GM12878 (cell line): ENCODE measurements around the gene GTPBP1. TPM values are rescaled to one million over a fixed set of nuclear protein-coding genes. Genes with fewer than 3 reads are reported as not detected.

Source experiments
- ATAC-seq: fragments of 200-7000 bp; cut with Tn5 transposase; 3 replicates; pipeline ENCODE4 v1.9.1; 2020; ENCODE audit warnings: mild to moderate bottlenecking, moderate library complexity
- BruUV-seq: library from RNA; stranded (reverse); fragments of 400-500 nt; replicated peaks from 2 replicates; lab custom pipeline; 2021; lab: Mats Ljungman, UMichigan
- CTCF ChIA-PET: fragments of 300-600 bp; sonication (Branson Sonifier 250); formaldehyde crosslinking; extraction: SDS; loops from one replicate; lab custom pipeline; 2021; ENCODE audit warnings: inconsistent platforms; lab: Yijun Ruan, JAX
- POLR2A ChIA-PET: fragments of 350-600 bp; formaldehyde crosslinking; extraction: SDS; loops from one replicate; lab custom pipeline; 2021; ENCODE audit warnings: inconsistent platforms; lab: Charles Lee
- RAD21 ChIA-PET: fragments of 300-600 bp; sonication (Branson Sonifier 250); formaldehyde crosslinking; loops from one replicate; lab custom pipeline; 2023; ENCODE audit warnings: antibody characterized with exemption; ENCODE audit not compliant: unreplicated experiment; lab: Charles Lee
- SMC1A ChIA-PET: fragments of 300-600 bp; sonication (Branson Sonifier 250); formaldehyde crosslinking; loops from one replicate; lab custom pipeline; 2023; ENCODE audit not compliant: unreplicated experiment, uncharacterized antibody; lab: Charles Lee
- DNase-seq: peaks from one replicate; pipeline ENCODE4 v3.0.0-alpha.2; 2011; ENCODE audit warnings: low read depth, low spot score
- FAIRE-seq: peaks from 3 replicates; lab custom pipeline; 2011; peaks lifted over from hg19 to GRCh38; lab: Jason Lieb, UNC
- H2AFZ ChIP-seq: 2 replicates; pipeline ENCODE4 v1.6.0; 2011; ENCODE audit warnings: low read depth, low read length, control low read depth; ENCODE audit not compliant: control insufficient read depth
- H3K27ac ChIP-seq: 2 replicates; pipeline ENCODE4 v1.5.1; 2011; ENCODE audit warnings: control low read depth; ENCODE audit not compliant: control insufficient read depth, insufficient read depth
- H3K27me3 ChIP-seq, 2 experiments: replicated peaks in 1 of 2; 2 replicates each; pipeline versions ENCODE4 v1.6.0 to v1.6.1; 2011; ENCODE audit warnings: low read length in 1 of 2; ENCODE audit not compliant: control insufficient read depth in 2 of 2, insufficient read depth in 2 of 2
- H3K36me3 ChIP-seq, 2 experiments: 2 replicates each; pipeline ENCODE4 v1.5.1; 2011; ENCODE audit warnings: low read length in 1 of 2; ENCODE audit not compliant: control insufficient read depth in 2 of 2, insufficient read depth in 2 of 2
- H3K4me1 ChIP-seq: 2 replicates; pipeline ENCODE4 v1.6.1; 2011; ENCODE audit warnings: mild to moderate bottlenecking, low read length, moderate library complexity, mixed read lengths; ENCODE audit not compliant: control insufficient read depth, insufficient read depth
- H3K4me2 ChIP-seq: 2 replicates; pipeline ENCODE4 v1.6.0; 2011; ENCODE audit warnings: control low read depth; ENCODE audit not compliant: control insufficient read depth, insufficient read depth
- H3K4me3 ChIP-seq: fragments of 200-600 bp; sonication (generic); 2 replicates; pipeline ENCODE4 v1.5.1; 2016
- H3K79me2 ChIP-seq: 2 replicates; pipeline ENCODE4 v1.6.0; 2011; ENCODE audit warnings: low read length; ENCODE audit not compliant: control insufficient read depth, insufficient read depth
- H3K9ac ChIP-seq: 2 replicates; pipeline ENCODE4 v1.8.0; 2011; ENCODE audit warnings: low read length, control low read depth, mixed read lengths; ENCODE audit not compliant: control insufficient read depth, insufficient read depth
- H3K9me3 ChIP-seq: replicated peaks from 3 replicates; pipeline ENCODE4 v1.5.1; 2011; ENCODE audit warnings: mild to moderate bottlenecking, low read length; ENCODE audit not compliant: control insufficient read depth, insufficient read depth
- H4K20me1 ChIP-seq: 2 replicates; pipeline ENCODE4 v1.6.0; 2011; ENCODE audit not compliant: control insufficient read depth, insufficient read depth
- KDM1A ChIP-seq: fragments of 200-600 bp; sonication (generic); IDR thresholded peaks from 2 replicates; pipeline ENCODE4 v1.6.1; 2016; ENCODE audit warnings: borderline replicate concordance
- POLR2A ChIP-seq: IDR thresholded peaks from 2 replicates; pipeline ENCODE4 v1.6.1; 2011; ENCODE audit warnings: low read depth, mild to moderate bottlenecking, low read length
- STAT3 ChIP-seq: IDR thresholded peaks from 2 replicates; pipeline ENCODE4 v1.6.1; 2011; ENCODE audit warnings: low read depth, low read length, improper control_type of control experiment
- WGBS: methylation state at CpG from one replicate; pipeline ENCODE4 v1.1.6; 2016; ENCODE audit warnings: low lambda C conversion rate; ENCODE audit not compliant: insufficient replicate concordance, insufficient coverage; ENCODE audit errors: missing lambda C conversion rate; 5-methylcytosine and 5-hydroxymethylcytosine counted together
- in situ Hi-C: fragments of 300-500 bp; cut with MboI; formaldehyde crosslinking; loops from 9 replicates; pipeline ENCODE4 v1.14.3; 2018; ENCODE audit warnings: mixed read lengths
- intact Hi-C: fragments of 100-400 bp; cut with micrococcal nuclease; formaldehyde crosslinking; loops from one replicate; pipeline ENCODE4 v1.14.2; 2022; ENCODE audit not compliant: unreplicated experiment
- polyA plus RNA-seq, 11 experiments: library from polyadenylated mRNA; depleted of rRNA in 4 of 11; unstranded in 6 of 11; stranded (reverse) in 5 of 11; fragments of >200 nt; fragmentation: Nextera tagmentation in 4 of 11; fragmentation: Illumina TruSeq in 1 of 11; extraction: Ambion mirVana in 4 of 11; extraction: Trizol in 1 of 11; gene quantifications; 1 replicate in 1 of 11; 2 replicates in 10 of 11; pipeline versions ENCODE4 v1.2.1 to v1.2.3, GENCODE V29; 2011 to 2016; ENCODE audit warnings: inconsistent platforms in 2 of 11, missing spikeins in 2 of 11, low read depth in 1 of 11
- total RNA-seq, 4 experiments: library from RNA; depleted of rRNA in 3 of 4; stranded (reverse); fragments of >200 nt in 3 of 4; fragmentation: Illumina TruSeq in 1 of 4; extraction: Trizol in 1 of 4; gene quantifications; 2 replicates each; pipeline versions ENCODE4 v1.2.1 to v1.2.3, GENCODE V29; 2013 to 2021
- TF ChIP-seq, protein P1 (sequence below): fragments of 450-650 bp; IDR thresholded peaks from 2 replicates; pipeline ENCODE4 v1.6.1; 2017; ENCODE audit warnings: low read depth, mild to moderate bottlenecking, moderate library complexity
- TF ChIP-seq, protein P2 (sequence below), 3 experiments: IDR thresholded peaks in 2 of 3; conservative IDR thresholded peaks in 1 of 3; 2 replicates each; pipeline ENCODE4 v1.5.1; 2011; ENCODE audit warnings: low read depth in 3 of 3, low read length in 3 of 3, mild to moderate bottlenecking in 3 of 3, control low read depth in 2 of 3, moderate library complexity in 2 of 3, inconsistent platforms in 1 of 3, mixed read lengths in 1 of 3; ENCODE audit not compliant: control insufficient read depth in 2 of 3, insufficient read depth in 1 of 3; ENCODE audit errors: extremely low read depth in 1 of 3

The GTPBP1 gene
- total and polyA plus RNA-seq, 10 of the 15 experiments (the other 5 are each of a cell fraction or from before 2014, with no cell fraction given), result 0.89 to 63.1 (median 34.2) TPM

DNA sequence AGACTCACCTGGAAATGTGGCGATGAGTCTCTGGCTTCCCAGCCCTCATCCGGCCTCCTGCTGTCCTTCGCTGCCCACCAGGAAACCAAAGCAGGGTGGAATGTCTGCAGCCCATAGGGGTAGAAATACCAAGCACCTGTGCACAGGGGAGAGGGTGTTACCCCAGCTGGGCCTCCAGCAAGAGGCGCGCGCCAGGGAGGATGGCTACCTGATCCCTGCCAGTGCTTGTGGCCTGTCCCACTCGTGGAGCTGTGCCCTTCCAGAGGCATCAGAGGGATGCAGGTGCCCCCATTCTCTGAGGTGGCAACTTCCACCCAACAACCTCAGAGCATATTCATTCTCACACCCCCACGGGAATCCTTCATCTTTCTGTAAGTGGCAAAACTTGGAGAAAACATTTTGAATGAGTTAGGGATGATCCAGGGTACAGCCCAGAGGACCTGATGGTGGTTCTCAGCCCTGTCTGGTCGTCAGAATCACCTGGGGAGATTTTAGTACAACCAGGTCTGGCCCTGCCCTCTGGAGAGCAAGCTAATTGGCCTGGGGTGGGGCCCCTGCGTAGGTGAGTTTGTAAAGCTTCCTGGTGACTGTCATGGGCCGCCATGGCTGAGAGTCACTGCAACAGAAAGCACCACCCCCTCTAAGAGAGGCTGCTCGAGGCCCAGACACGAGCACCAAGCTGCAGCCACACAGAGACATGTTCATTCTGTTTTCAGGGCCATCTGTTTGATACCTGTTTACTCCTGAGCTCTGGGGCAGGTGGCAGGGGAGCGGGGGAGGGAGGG lies 40.1 kb downstream of the GTPBP1 start (continued):
- TF ChIP-seq STAT3 (no peak), KDM1A (no peak)
- TF ChIP-seq, protein P1, sequence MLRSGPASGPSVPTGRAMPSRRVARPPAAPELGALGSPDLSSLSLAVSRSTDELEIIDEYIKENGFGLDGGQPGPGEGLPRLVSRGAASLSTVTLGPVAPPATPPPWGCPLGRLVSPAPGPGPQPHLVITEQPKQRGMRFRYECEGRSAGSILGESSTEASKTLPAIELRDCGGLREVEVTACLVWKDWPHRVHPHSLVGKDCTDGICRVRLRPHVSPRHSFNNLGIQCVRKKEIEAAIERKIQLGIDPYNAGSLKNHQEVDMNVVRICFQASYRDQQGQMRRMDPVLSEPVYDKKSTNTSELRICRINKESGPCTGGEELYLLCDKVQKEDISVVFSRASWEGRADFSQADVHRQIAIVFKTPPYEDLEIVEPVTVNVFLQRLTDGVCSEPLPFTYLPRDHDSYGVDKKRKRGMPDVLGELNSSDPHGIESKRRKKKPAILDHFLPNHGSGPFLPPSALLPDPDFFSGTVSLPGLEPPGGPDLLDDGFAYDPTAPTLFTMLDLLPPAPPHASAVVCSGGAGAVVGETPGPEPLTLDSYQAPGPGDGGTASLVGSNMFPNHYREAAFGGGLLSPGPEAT, result no peak
- TF ChIP-seq, all 136 proteins: peak for 0

DNA sequence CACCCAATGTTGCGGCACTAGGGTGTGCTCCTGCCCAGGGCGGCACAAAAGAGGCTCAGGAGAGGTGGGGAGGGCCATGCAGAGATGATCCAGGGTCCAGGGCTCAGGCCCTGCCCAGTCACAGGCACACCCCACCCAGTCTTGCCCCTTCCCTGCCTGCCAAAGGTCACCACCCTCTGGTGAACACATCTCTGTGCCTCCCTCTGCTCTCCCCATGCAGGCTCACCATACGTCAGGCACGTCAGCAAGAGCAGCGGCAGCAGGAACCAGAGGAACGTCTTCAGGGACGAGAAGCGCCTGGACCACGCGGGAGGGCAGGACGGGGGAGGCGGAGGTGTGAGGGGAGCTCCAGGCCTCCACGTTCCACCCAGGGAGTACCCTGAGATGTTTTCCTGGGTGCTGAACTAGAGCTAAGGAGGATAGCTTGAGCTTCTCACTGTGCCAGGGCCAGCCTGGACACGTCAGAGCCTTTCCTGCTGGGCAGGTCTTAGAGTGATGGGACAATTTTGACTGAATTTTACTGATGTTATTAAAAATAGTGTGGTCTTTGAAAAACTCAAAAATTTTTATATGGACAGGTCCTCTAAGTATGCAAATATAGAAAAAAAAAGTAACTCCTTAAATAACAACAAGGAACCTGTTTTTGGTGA lies 42.9 kb downstream of the GTPBP1 start:
- Histone ChIP-seq H4K20me1 (no peaks in the 10 kb centered on the region), H3K9ac (no peak overlapping the region), H2AFZ (no peak overlapping the region), H3K27ac (no peak overlapping the region), H3K79me2 (peaks cover 26% of the 10 kb centered on the region)
- in situ Hi-C loops, result no loop called here
- peak; percentile 56 for TF ChIP-seq POLR2A
- TF ChIP-seq, protein P2, sequence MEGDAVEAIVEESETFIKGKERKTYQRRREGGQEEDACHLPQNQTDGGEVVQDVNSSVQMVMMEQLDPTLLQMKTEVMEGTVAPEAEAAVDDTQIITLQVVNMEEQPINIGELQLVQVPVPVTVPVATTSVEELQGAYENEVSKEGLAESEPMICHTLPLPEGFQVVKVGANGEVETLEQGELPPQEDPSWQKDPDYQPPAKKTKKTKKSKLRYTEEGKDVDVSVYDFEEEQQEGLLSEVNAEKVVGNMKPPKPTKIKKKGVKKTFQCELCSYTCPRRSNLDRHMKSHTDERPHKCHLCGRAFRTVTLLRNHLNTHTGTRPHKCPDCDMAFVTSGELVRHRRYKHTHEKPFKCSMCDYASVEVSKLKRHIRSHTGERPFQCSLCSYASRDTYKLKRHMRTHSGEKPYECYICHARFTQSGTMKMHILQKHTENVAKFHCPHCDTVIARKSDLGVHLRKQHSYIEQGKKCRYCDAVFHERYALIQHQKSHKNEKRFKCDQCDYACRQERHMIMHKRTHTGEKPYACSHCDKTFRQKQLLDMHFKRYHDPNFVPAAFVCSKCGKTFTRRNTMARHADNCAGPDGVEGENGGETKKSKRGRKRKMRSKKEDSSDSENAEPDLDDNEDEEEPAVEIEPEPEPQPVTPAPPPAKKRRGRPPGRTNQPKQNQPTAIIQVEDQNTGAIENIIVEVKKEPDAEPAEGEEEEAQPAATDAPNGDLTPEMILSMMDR (IDR thresholded peaks at IDR 0.05 in 2 of 3, conservative IDR thresholded peaks at IDR 0.05 in 1 of 3; ENCODE audit: control insufficient read depth in 2 of 3, extremely low read depth in 1 of 3, insufficient read depth in 1 of 3, low read depth in 3 of 3, low read length in 3 of 3), result no peak
- TF ChIP-seq, all 136 proteins: peak for 1
- ChIA-PET CTCF (interaction anchor here (1.6 to 2.1 kb wide), 4 partner anchors 14 to 26 kb away, joined by 5 to 10 read pairs (median 6); no protein-coding TSS in a partner anchor), RAD21 (no interaction called here), POLR2A (interaction anchor here (1.0 to 1.1 kb wide), 2 partner anchors 10 to 56 kb away, joined by 3 read pairs; no protein-coding TSS in a partner anchor), SMC1A (no interaction called here)
- no peak for DNase-seq
- Histone ChIP-seq H3K27me3 (no peaks in the 10 kb centered on the region), H3K9me3 (no peaks in the 10 kb centered on the region), H3K36me3 (peaks cover 41 to 43% of the 10 kb centered on the region in 2 experiments), H3K4me1 (peaks cover 27% of the 10 kb centered on the region), H3K4me3 (no peak overlapping the region), H3K4me2 (no peak overlapping the region)
- ATAC-seq, result no peak
- FAIRE-seq, result no peak
- BruUV-seq, result no TSS peak
- 96% methylated on average over 14 of the region's 14 CpGs for WGBS
- intact Hi-C loops, result no loop called here
